IMR-90 (cell line): ENCODE results near the gene RBM39. TPM values are rescaled to one million over a fixed set of nuclear protein-coding genes. Genes with fewer than 3 reads are reported as not detected.
"Not testable (repeated sequence)": the region's sequence is repeated elsewhere in the genome, so short reads cannot be mapped to it uniquely, and the experiment has no call there.

Experiments used
- ATAC-seq: fragments of 200-7000 bp; cut with Tn5 transposase; 2 replicates; pipeline ENCODE4 v1.9.1; 2020; ENCODE audit warnings: low read depth, mild to moderate bottlenecking, moderate library complexity
- BruUV-seq: library from RNA; stranded (reverse); fragments of 400-500 nt; replicated peaks from 2 replicates; lab custom pipeline; 2021; lab: Mats Ljungman, UMichigan
- CTCF ChIA-PET: fragments of 300-600 bp; formaldehyde crosslinking; extraction: SDS; loops from one replicate; lab custom pipeline; 2021; ENCODE audit warnings: antibody characterized with exemption; lab: Yijun Ruan, JAX
- POLR2A ChIA-PET: fragments of 300-600 bp; sonication (Branson Sonifier 250); formaldehyde crosslinking; loops from one replicate; lab custom pipeline; 2022; ENCODE audit warnings: antibody characterized with exemption; ENCODE audit not compliant: unreplicated experiment; lab: Charles Lee
- DNase-seq: peaks from one replicate; pipeline ENCODE4 v3.0.0; 2013
- H2AFZ ChIP-seq: replicated peaks from 2 replicates; pipeline ENCODE3; 2013; ENCODE audit warnings: low read length, mild to moderate bottlenecking; ENCODE audit not compliant: poor library complexity
- H2AK5ac ChIP-seq: 2 replicates; pipeline ENCODE4 v1.6.1; 2013; ENCODE audit warnings: low read depth, low read length, inconsistent platforms
- H2AK9ac ChIP-seq: replicated peaks from 2 replicates; pipeline ENCODE3; 2013; ENCODE audit warnings: mild to moderate bottlenecking, low read depth, low read length, moderate library complexity; ENCODE audit not compliant: poor library complexity
- H2BK120ac ChIP-seq: 2 replicates; pipeline ENCODE4 v1.6.1; 2013; ENCODE audit warnings: low read depth, low read length, inconsistent platforms
- H2BK15ac ChIP-seq: 3 replicates; pipeline ENCODE4 v1.6.1; 2013; ENCODE audit warnings: low read depth, low read length, inconsistent platforms
- H2BK20ac ChIP-seq: 2 replicates; pipeline ENCODE4 v1.6.1; 2013; ENCODE audit warnings: low read depth, mild to moderate bottlenecking, inconsistent platforms, low read length, moderate library complexity
- H2BK5ac ChIP-seq: 2 replicates; pipeline ENCODE4 v1.6.1; 2013; ENCODE audit warnings: mild to moderate bottlenecking, low read depth, low read length, inconsistent platforms; ENCODE audit not compliant: poor library complexity, severe bottlenecking
- H3K14ac ChIP-seq: replicated peaks from 2 replicates; pipeline ENCODE4 v1.6.1; 2013; ENCODE audit warnings: low read depth, low read length, inconsistent platforms
- H3K18ac ChIP-seq: 2 replicates; pipeline ENCODE4 v1.6.1; 2013; ENCODE audit warnings: low read depth, low read length, control low read depth
- H3K23ac ChIP-seq: 2 replicates; pipeline ENCODE4 v1.6.1; 2013; ENCODE audit warnings: low read depth, low read length, inconsistent platforms
- H3K27ac ChIP-seq: 2 replicates; pipeline ENCODE4 v1.5.1; 2013; ENCODE audit warnings: mild to moderate bottlenecking, control low read depth, low read length; ENCODE audit not compliant: insufficient read depth
- H3K27me3 ChIP-seq: 2 replicates; pipeline ENCODE4 v1.6.1; 2013; ENCODE audit warnings: low read length; ENCODE audit not compliant: control insufficient read depth, insufficient read depth
- H3K36me3 ChIP-seq: 2 replicates; pipeline ENCODE4 v1.6.1; 2013; ENCODE audit warnings: low read length, mixed read lengths; ENCODE audit not compliant: control insufficient read depth, insufficient read depth
- H3K4ac ChIP-seq: 2 replicates; pipeline ENCODE4 v1.6.1; 2013; ENCODE audit warnings: low read depth, low read length, inconsistent platforms
- H3K4me1 ChIP-seq: 2 replicates; pipeline ENCODE4 v1.6.1; 2013; ENCODE audit warnings: low read length, mixed read lengths; ENCODE audit not compliant: control insufficient read depth, insufficient read depth
- H3K4me2 ChIP-seq: 2 replicates; pipeline ENCODE4 v1.6.1; 2013; ENCODE audit warnings: low read depth, mild to moderate bottlenecking, control low read depth, low read length, moderate library complexity
- H3K4me3 ChIP-seq: 2 replicates; pipeline ENCODE4 v1.5.1; 2013; ENCODE audit warnings: low read depth, mild to moderate bottlenecking, control low read depth, low read length, moderate library complexity; ENCODE audit not compliant: insufficient read depth
- H3K56ac ChIP-seq: 2 replicates; pipeline ENCODE4 v1.6.1; 2013; ENCODE audit warnings: low read length, inconsistent platforms; ENCODE audit not compliant: insufficient read depth; ENCODE audit errors: extremely low read depth
- H3K79me1 ChIP-seq, 2 experiments: 2 replicates each; pipeline ENCODE4 v1.6.1; 2013; ENCODE audit warnings: low read length in 2 of 2, inconsistent platforms in 1 of 2, low read depth in 1 of 2
- H3K9ac ChIP-seq: 2 replicates; pipeline ENCODE4 v1.6.1; 2013; ENCODE audit warnings: low read depth, low read length, control low read depth
- H3K9me1 ChIP-seq: 2 replicates; pipeline ENCODE4 v1.6.1; 2013; ENCODE audit warnings: low read length, inconsistent platforms; ENCODE audit not compliant: insufficient read depth
- H3K9me3 ChIP-seq: 2 replicates; pipeline ENCODE4 v1.6.1; 2013; ENCODE audit warnings: low read length; ENCODE audit not compliant: control insufficient read depth, insufficient read depth
- H4K20me1 ChIP-seq: 2 replicates; pipeline ENCODE4 v1.6.1; 2013; ENCODE audit warnings: low read length, inconsistent platforms; ENCODE audit not compliant: insufficient read depth
- H4K5ac ChIP-seq: 2 replicates; pipeline ENCODE4 v1.6.1; 2013; ENCODE audit warnings: mild to moderate bottlenecking, low read depth, low read length, control low read depth
- H4K8ac ChIP-seq, 2 experiments: 2 replicates each; pipeline ENCODE4 v1.6.1; 2013; ENCODE audit warnings: low read depth in 2 of 2, low read length in 2 of 2, control low read depth in 1 of 2, inconsistent platforms in 1 of 2
- H4K91ac ChIP-seq: 2 replicates; pipeline ENCODE4 v1.6.1; 2013; ENCODE audit warnings: low read depth, low read length, inconsistent platforms; ENCODE audit not compliant: insufficient read depth
- WGBS, 2 experiments: methylation state at CpG; one replicate each; pipeline versions ENCODE4 v1.1.5 to v1.1.7; 2013; ENCODE audit warnings: missing lambda C conversion rate in 2 of 2; ENCODE audit not compliant: insufficient read length in 1 of 2; ENCODE audit errors: extremely low coverage in 2 of 2; 5-methylcytosine and 5-hydroxymethylcytosine counted together
- dilution Hi-C: fragments of 300-500 bp; cut with HindIII; formaldehyde crosslinking; loops from one replicate; pipeline ENCODE4 v1.14.3; 2018; ENCODE audit warnings: low sequenced_read_pairs; ENCODE audit not compliant: unreplicated experiment
- in situ Hi-C: fragments of 300-500 bp; cut with MboI; formaldehyde crosslinking; loops from 3 replicates; pipeline ENCODE4 v1.14.3; 2019; ENCODE audit warnings: low sequenced_read_pairs, inconsistent platforms, mixed read lengths
- intact Hi-C: fragments of 100-400 bp; cut with micrococcal nuclease; formaldehyde crosslinking; loops from 2 replicates; pipeline ENCODE4 v1.10.0; 2022
- polyA plus RNA-seq, 3 experiments: library from polyadenylated mRNA; depleted of rRNA; stranded (reverse); fragments of >200 nt; gene quantifications; 2 replicates each; pipeline ENCODE4 v1.2.3, GENCODE V29; 2012; ENCODE audit warnings: low replicate concordance in 1 of 3
- total RNA-seq: library from RNA; depleted of rRNA; stranded (reverse); fragments of >200 nt; gene quantifications from 2 replicates; pipeline ENCODE4 v1.2.3, GENCODE V29; 2012

The RBM39 gene
- total and polyA plus RNA-seq, 2 of the 4 experiments (the other 2 are of a cell fraction), result 106 to 166 TPM

- dilution Hi-C loops, result not testable (repeated sequence)
Measured at GRCh38 chr20:35761548-35761947, 19.5 kb upstream of the RBM39 start.

More at GRCh38 chr20:35761548-35761947, 19.5 kb upstream of the RBM39 start:
- H3K18ac ChIP-seq, H4K91ac ChIP-seq, H3K9ac ChIP-seq, DNase-seq, intact Hi-C loops, H3K4me2 ChIP-seq, H2AFZ ChIP-seq, H2AK5ac ChIP-seq, H3K4me1 ChIP-seq, H4K5ac ChIP-seq, H3K56ac ChIP-seq, H2BK20ac ChIP-seq, H3K23ac ChIP-seq, H4K8ac ChIP-seq, H3K4me3 ChIP-seq, POLR2A ChIA-PET, H3K79me1 ChIP-seq, CTCF ChIA-PET, BruUV-seq, H3K36me3 ChIP-seq, H2BK15ac ChIP-seq, H3K9me3 ChIP-seq, H3K4ac ChIP-seq, ATAC-seq, H3K9me1 ChIP-seq, H2BK5ac ChIP-seq, H3K27me3 ChIP-seq, H2AK9ac ChIP-seq, H2BK120ac ChIP-seq, H3K27ac ChIP-seq, H3K14ac ChIP-seq, H4K20me1 ChIP-seq: not testable (repeated sequence)
- in situ Hi-C loops, result loop anchor here (25.0 kb wide), 1 partner anchor 376 kb away; no protein-coding TSS in a partner anchor
- WGBS, 2 experiments, result 89% methylated on average over 10 of the region's 11 CpGs; no CpG with 5 or more reads in 1 of the 2 experiments
